CD4-positive, alpha-beta T cell treated with Interleukin-2 at 100 ng/mL for 4 hours (primary cell): ENCODE results near the gene SUPT3H.

ENCODE experiments used
- DNase-seq: peaks from one replicate; pipeline ENCODE4 v3.0.0-alpha.2; 2020; ENCODE audit warnings: low spot score

Gene SUPT3H

GRCh38 chr6:44787254-44787834 lies 590.4 kb downstream of the SUPT3H start:
- peak; percentile 40 for DNase-seq

- DNase-seq, result no peak
Observed at GRCh38 chr6:44785130-44785529, 592.6 kb downstream of the SUPT3H start.

DNA sequence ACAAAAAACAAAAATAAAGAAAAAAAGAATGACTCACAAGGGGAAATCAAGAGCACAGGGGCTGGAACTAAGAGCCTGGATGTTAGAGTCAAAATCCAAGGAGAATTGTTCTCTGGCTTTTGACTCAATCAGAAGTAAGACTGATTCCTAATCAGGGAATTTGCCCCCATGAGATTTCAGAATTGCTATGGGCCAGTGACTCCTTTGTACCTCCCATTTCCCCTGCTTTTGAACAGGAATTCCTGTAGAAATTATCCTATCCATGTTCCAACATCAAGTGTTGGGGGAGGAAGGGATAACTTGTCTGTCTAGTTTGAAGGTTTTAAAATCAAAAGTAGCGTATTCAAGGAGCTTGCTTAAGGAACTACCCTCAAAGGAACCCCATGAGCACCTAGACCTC lies 593.5 kb downstream of the SUPT3H start:
- no peak for DNase-seq

DNA sequence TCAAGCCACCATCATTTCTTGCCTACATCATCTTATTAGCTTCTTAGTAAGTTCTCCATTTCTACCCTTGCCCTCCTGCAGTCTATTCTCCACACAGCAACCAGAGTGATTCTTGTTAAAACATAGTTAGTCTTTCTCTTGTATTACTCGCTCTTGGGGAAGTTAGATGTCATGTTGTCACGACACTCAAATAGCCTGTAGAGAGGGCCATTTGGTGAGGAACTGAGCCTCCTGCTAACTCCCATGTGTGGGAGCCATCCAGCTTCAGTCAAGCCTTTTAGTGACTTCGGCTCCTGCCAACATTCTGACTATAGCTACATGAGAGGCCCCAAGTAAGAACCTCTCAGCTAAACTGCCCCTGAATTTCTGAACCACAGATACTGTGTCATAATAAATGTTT lies 594.8 kb downstream of the SUPT3H start:
- DNase-seq, result no peak

- DNase-seq, result no peak
Observed at GRCh38 chr6:44781912-44782597, 595.7 kb downstream of the SUPT3H start.

DNA sequence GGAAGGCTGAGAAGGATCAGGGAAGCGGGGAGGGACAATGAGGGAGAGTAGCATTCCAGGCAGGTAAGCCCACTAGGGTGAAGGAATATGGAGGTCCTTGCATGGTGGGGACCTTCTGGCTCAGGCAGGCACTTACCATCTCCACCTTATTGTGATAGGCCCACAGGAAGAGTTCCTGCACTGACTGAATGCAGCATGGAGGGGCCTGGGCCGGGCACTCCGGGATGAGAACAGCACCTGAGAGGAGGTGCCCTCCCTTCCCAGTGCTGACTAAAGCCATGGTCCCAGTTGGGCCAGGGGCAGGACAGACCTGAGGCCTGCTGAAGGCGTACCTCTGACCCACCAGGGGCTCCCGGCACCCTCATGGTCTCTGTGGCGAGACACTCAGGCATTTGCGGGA lies 597.6 kb downstream of the SUPT3H start:
- DNase-seq, result no peak

- DNase-seq, result no peak
Observed at GRCh38 chr6:44779130-44779826, 598.5 kb downstream of the SUPT3H start.
